ENCODE results near the gene SEMA5A. TPM values are rescaled to one million over a fixed set of nuclear protein-coding genes. Genes with fewer than 3 reads are reported as not detected.

SEMA5A gene
- total RNA-seq, 4 donors from 2014 or later: 2.4 to 129 (median 10.0) TPM

DNA sequence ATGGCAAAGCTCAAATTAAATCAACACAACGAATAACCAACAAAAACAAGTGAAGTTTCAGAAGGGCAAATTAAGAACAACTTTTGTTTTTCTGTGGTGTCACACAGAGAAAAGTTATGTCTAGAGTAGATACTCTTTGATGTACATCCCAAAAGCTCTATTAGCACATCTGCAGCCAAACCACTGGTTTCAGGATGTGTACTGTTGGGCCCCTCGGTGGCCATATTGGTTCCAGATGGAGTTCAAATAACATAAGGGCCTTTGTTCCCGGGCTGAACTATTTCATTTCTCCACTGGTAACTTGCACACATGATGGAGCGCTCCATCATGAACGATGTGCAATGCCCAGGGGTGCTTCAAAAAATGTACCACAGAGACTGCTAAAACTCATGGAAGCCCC is 126.1 kb downstream of the SEMA5A start:
- H3K27me3 ChIP-seq: no peaks in the 10 kb centered on the region
- intact Hi-C loops (cut with DNase I; ENCODE audit: low total_unique reads): no loop called here
- no peak for DNase-seq
- no peaks in the 10 kb centered on the region for H3K36me3 ChIP-seq
- TF ChIP-seq, protein P1, sequence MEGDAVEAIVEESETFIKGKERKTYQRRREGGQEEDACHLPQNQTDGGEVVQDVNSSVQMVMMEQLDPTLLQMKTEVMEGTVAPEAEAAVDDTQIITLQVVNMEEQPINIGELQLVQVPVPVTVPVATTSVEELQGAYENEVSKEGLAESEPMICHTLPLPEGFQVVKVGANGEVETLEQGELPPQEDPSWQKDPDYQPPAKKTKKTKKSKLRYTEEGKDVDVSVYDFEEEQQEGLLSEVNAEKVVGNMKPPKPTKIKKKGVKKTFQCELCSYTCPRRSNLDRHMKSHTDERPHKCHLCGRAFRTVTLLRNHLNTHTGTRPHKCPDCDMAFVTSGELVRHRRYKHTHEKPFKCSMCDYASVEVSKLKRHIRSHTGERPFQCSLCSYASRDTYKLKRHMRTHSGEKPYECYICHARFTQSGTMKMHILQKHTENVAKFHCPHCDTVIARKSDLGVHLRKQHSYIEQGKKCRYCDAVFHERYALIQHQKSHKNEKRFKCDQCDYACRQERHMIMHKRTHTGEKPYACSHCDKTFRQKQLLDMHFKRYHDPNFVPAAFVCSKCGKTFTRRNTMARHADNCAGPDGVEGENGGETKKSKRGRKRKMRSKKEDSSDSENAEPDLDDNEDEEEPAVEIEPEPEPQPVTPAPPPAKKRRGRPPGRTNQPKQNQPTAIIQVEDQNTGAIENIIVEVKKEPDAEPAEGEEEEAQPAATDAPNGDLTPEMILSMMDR (IDR thresholded peaks at IDR 0.05): no peak
- no peak for TF ChIP-seq POLR2A (IDR thresholded peaks at IDR 0.05)
- no peak overlapping the region for H3K4me3 ChIP-seq
- H3K9me3 ChIP-seq: no peaks in the 10 kb centered on the region
- H3K4me1 ChIP-seq: no peaks in the 10 kb centered on the region
- H3K27ac ChIP-seq: no peak overlapping the region

DNA sequence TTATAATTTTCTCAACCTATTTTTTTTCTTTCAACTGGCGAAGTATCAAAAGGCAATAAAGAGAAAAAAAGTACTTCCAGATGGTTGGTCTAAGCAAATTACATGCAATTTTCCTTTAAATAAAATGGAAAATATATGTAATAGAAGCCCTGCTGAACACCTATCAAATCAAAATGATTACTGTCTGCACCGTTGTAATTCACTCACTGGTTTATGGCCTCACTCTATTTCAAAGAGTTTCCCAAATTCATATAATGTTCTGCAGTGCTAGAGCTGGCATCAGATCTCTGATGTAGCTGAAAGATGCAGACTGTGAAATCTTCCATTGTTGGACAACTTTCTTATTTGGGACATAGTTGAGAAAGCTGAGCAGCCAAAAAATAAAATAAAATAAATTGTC is 130.3 kb downstream of the SEMA5A start:
- H3K27ac ChIP-seq: no peak overlapping the region
- no peak for DNase-seq
- intact Hi-C loops (cut with DNase I; ENCODE audit: low total_unique reads): no loop called here
- H3K36me3 ChIP-seq: no peaks in the 10 kb centered on the region
- H3K4me1 ChIP-seq: no peaks in the 10 kb centered on the region
- no peaks in the 10 kb centered on the region for H3K9me3 ChIP-seq
- TF ChIP-seq, protein P1 (IDR thresholded peaks at IDR 0.05): no peak
- no peak for TF ChIP-seq POLR2A (IDR thresholded peaks at IDR 0.05)
- H3K4me3 ChIP-seq: no peak overlapping the region
- H3K27me3 ChIP-seq: no peaks in the 10 kb centered on the region

DNA sequence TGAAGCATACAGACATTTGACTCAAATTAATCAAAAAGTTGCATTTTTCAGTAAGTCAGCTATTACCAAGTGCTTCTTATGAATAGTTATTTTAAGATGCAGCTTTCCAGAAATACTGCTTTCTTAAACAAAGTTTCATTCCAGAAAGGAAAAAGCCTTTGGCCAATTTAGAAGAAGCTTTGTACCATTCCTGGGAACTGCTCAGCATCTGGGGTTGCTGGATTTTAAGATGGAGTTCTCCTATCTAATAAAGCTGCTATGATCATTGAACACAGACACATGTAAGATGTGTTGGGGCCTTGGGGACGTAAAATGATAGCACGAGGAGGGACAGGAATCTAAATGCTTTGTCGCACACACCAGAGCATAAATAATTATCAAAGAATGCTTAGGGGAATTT is 130.8 kb downstream of the SEMA5A start:
- no peak overlapping the region for H3K4me3 ChIP-seq
- DNase-seq: no peak
- H3K4me1 ChIP-seq: no peaks in the 10 kb centered on the region
- intact Hi-C loops (cut with DNase I; ENCODE audit: low total_unique reads): no loop called here
- no peaks in the 10 kb centered on the region for H3K9me3 ChIP-seq
- no peak for TF ChIP-seq POLR2A (IDR thresholded peaks at IDR 0.05)
- TF ChIP-seq, protein P1 (IDR thresholded peaks at IDR 0.05): no peak
- no peaks in the 10 kb centered on the region for H3K27me3 ChIP-seq
- H3K36me3 ChIP-seq: no peaks in the 10 kb centered on the region
- no peak overlapping the region for H3K27ac ChIP-seq

DNA sequence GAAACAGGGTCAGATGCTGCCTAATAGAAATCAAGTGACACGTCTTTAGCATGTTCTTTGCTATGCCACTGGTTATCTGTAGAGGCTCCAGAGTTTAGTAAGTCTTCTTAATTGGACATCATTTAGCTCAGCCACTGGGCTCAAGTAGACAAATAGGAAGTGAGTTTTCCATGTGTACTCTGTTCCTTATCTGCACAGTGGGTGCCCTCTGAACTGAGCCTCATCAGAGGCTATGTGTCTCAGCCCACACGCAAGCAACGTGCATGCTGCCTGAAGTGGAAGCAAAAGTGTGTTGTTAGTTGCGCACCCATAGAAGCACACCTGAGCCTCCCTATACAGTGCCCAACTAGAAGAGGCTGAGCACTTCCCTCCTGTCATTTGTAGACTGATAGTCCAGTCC is 134.7 kb downstream of the SEMA5A start:
- Histone ChIP-seq H3K4me3 (no peak overlapping the region), H3K36me3 (no peaks in the 10 kb centered on the region), H3K4me1 (no peaks in the 10 kb centered on the region), H3K27me3 (no peaks in the 10 kb centered on the region), H3K27ac (no peak overlapping the region), H3K9me3 (no peaks in the 10 kb centered on the region)
- DNase-seq: no peak
- no peak for TF ChIP-seq POLR2A (IDR thresholded peaks at IDR 0.05)
- TF ChIP-seq, protein P1 (IDR thresholded peaks at IDR 0.05): no peak
- intact Hi-C loops (cut with DNase I; ENCODE audit: low total_unique reads): no loop called here

DNA sequence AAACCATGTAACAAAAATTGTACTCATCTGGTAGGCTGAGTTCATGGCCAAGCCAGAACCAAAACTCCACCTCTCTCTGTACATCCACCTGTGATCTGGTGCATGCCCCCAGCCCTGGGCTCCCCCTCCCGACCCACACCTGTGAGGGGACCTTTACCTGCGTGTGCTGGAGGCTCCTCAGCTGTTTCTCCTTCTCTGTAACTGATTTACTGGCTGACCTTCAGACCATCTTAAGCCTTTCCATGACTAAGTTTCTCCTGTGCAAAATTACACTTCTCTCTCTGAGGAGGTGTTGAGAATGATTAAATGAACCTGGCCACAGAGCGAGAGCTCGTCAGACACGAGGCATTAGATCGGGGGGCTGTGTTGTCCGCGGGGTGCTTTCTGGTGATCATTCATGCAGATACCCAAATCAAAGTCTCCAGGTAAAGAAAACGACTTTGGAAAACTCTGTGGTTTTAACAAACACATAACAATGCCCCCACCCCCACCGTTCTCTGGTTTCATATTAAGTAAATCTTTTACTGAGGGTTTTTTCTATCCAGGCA is 136.4 kb downstream of the SEMA5A start:
- H3K9me3 ChIP-seq: no peaks in the 10 kb centered on the region
- intact Hi-C loops (cut with DNase I; ENCODE audit: low total_unique reads): no loop called here
- no peak for DNase-seq
- no peaks in the 10 kb centered on the region for H3K36me3 ChIP-seq
- H3K27ac ChIP-seq: no peak overlapping the region
- H3K4me1 ChIP-seq: no peaks in the 10 kb centered on the region
- H3K4me3 ChIP-seq: no peak overlapping the region
- H3K27me3 ChIP-seq: no peaks in the 10 kb centered on the region
- no peak for TF ChIP-seq POLR2A (IDR thresholded peaks at IDR 0.05)
- TF ChIP-seq, protein P1 (IDR thresholded peaks at IDR 0.05): no peak

Measured in uterus (tissue), 4 donors.